ENCODE measurements around the gene SOX18.

Gene SOX18

DNA sequence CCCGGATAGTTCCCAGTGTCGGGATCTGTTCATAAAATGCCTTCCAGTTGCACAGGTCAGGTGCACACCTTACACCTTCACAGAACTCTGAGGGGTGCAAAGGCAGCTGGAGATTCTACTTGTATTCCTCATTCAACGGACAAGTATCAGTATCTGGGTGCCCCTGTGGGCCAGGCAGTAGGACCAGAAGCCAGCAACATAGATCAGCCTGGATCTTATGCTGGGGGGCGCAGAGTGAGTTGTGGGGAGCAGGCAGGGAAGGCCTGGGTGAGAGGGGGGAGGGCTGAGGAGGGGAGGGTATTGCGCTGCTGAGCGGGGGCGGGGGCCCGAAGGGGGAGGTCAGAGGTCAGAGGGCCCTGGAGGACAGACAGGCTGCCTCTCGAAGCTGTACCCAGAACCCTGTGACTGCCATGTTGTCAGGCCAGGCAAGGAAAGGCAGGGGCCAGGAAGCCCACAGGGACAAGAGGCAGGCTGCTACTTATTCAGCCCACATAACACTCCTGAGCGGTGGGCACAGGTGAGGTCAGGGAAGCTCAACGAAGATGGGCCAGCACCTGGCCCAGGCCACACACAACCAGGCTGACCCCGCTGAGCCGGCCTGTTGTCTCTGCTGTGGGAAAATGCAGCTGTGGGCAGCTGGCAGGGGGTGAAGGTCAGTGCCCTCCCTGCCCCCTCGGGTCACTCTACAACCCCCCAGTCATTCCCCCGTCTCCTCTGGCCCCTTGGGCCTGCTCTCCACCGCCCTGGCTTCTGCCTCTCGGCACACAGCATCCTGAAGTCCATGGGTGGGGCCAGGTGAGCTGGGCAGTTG, 31.6 kb upstream of the SOX18 start:
- H3K4me3 ChIP-seq (ENCODE audit: low read depth, low read length) = no peak overlapping the region

DNA sequence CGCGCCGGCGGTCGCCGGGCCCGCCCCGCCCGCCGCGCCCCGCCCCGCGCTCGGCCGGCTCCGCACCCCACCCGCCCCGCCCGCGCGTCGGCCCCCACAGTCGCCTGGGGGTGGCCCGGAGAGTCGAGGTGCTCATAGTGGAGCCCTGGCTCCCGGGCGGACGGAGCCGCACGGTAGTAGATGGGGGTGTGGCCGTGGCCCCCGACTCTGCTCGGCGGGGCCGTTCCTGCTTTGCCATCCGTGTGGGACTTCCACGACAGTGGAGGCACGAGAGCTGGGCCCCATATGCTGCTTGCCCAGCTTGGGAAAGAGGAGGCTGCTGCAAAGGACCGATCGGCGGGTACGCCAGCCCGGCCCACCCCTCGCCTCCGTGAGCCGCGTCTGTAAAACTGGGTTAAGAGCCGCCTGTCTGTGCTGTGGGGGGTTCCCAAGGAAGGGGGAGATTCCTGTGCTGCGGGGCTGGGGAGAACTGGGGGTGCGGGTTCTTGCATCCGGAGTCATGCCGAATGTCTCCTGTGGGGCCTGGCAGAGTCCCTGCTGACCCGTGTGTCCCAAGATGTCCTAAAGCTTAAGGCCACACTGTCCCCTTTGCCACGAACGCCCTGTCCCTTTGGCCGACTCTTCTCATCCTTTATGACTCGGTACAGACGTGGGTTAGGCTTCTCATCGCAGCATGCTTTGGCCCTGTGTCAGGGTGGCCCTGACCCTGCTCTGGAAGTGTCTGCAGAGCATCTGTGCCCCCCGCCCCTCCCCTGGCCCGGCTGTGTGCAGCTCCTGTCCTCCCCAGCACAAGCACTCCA, 30.8 kb upstream of the SOX18 start, which contains the start of gene OPRL1:
Gene OPRL1, plus strand, starts transcription at position 70 of the 800 bp plus-strand sequence. CDS start 12,639 bp downstream, outside the sequence.
- H3K4me3 ChIP-seq (ENCODE audit: low read depth, low read length) = peak within 1 kb of the TSS; percentile 56

DNA sequence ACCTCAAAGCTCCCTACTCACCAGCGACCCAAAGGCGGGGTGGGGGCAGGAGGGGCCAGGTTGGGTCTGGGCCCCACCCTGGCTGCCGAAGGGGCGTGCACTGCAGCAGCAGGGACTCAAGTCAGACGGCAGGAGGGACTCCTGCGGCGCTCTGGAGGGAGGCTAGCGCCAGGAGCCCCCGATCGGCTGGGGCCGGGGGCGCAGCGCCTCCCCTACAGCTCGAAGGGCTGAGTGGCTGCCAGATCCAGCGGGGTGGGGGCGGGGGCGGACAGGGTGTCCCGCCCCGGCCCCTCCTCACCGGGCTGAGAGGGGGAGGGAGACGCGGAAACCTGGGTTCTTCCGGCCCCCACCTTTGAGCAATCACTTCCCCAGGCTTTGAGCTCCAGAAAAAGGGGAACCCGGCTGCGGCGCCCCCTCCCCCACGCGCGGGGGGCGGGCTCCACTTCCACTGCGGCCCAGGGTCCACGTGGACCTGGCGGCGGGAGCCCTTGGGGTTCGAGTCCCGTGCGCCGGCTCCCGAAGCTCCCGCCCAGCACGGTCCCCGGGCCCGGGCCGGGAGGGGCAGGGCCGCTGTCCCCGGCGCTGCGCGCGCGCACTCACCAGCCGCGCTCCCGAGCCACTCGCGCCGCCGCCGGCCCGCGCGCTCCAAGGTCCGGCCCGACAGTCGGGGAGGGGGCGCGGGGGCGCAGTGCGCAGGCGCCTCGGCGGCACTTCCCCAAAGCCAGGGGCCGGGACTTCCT, 30.0 kb upstream of the SOX18 start, which contains the start of gene RGS19:
Gene RGS19, minus strand, starts transcription at position 246 of the 740 bp plus-strand sequence. CDS start 2,632 bp downstream, outside the sequence.
- peak within 1 kb of the TSS; percentile 56 for H3K4me3 ChIP-seq (ENCODE audit: low read depth, low read length)

DNA sequence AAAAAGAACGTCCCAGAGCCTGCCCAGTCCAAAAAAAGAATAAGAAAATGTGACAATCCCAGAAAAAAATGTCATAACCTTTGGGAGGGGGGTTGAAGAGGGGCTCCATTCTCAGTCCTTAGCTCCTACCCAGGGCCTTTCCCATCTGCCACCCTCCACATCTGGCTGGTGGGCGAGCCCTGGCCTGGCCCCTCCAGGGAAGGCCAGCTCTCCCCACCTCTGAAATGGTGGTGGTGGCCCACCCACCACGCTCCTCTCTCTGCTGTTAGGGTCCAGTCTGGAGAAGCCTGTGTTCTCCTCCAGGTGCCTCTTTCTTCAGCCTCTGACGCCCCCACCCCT, 29.5 kb upstream of the SOX18 start:
- peak overlapping the region; percentile 56 for H3K4me3 ChIP-seq (ENCODE audit: low read depth, low read length)

DNA sequence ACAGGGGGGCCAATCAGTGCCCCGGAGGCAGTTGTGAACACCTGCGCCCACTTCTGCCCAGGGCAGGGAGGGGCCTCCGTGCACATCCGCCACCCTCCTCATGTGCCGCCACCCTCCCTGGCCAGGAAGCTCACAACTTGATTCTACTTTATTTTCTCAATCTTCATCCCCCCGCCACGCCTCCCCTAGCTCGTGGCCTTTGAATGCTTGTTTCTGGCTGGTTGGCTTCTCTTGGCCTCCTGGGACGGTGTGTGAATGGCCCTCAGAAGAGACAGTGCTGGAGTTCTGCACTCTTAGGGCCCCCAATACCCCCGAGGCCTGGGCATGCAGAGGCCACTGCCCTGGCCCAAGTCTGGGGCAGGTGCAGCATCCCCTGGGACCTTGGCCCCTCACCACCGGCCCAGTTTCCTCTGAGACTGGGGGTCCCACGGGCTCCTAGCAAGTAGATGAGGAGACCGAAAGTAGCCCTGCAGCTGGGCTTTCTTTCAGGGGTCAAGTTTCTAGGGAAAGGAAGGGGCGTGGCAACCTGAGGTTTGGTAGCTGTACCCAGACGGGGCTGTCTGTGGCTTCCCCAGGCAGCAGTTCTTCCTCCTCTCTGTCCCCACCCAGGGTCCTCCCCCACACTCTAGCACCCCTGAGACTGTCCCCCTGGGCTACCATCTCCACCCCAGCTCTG, 28.6 kb upstream of the SOX18 start:
- no peak overlapping the region for H3K4me3 ChIP-seq (ENCODE audit: low read depth, low read length)

DNA sequence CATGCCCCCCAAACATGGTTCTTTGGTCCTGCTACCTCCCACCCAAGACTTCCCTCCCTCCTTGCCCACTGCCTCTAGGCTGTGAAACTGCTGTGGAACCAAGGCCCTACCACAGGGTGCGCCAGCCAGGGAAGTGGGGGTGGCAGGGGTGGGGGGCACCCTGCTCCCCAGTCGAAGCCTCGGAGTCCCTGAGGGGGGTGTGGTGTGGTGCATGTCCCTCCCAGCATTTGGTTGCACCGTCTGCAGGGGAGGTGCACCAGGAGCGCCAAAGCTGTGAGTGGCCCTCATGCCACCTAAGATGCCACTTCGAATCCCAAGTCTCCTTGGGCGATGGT, 28.1 kb upstream of the SOX18 start:
- H3K4me3 ChIP-seq (ENCODE audit: low read depth, low read length) = no peak overlapping the region

DNA sequence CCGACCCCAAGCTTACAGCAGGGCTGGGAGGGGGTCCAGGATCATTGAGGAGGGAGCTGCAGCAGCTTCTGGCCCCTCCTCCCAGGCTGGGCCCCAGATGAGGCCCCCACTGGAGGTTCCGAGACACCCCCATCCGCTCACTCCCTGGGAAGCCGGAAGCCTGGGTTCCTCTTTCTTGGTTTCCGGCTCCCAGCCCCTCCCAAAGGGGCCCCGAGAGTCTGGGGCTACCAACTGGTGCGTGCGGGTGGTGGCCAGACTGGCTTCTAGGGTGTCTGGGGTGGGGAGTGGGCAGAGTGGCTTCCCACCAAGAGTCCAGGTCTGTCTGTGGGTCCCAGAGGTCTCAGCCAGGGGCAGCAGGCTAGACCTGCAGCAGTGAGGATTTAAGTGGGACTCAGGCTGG, 27.7 kb upstream of the SOX18 start:
- no peak overlapping the region for H3K4me3 ChIP-seq (ENCODE audit: low read depth, low read length)

DNA sequence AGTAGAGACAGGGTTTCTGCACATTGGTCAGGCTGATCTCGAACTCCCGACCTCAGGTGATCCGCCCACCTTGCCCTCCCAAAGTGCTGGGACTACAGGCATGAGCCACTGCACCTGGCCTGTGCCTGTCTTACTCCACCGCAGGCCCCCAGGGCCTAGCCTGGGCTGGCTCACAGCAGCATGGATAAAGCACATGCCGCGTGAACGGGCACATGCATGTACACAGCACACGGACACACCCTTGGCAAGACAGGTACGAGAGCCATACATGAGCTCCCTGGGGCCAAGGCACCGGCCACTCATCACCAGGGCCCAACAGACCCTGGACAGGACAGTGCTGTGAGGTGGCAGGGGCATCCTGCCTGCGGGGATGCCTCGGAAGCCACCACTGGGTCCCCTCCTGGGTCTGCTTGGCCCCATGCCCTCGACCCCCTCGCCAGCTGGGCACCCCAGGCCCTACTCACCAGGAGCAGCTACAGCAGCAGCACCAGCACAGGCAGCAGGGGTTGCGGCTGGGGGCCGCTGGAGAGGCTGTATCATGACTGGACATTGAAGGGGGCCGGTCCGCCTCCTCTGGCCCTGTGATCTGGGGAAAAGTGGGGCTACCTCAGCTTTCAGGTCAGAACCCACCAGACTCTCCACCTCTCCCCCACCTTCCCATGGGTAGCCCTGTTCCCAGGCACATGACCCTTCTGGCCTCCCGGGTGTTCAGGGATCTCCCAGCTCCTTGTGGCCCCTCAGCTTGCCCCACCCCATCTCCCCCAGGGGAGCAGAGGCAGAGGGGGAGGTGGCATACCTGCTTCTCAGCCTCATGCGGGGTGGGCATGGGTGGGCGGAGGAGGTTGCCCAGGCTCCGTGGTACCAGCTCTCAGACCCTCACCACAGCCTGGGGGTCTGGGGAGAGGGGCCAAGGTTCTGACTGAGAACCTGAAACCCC, 26.9 kb upstream of the SOX18 start:
- no peak overlapping the region for H3K4me3 ChIP-seq (ENCODE audit: low read depth, low read length)

DNA sequence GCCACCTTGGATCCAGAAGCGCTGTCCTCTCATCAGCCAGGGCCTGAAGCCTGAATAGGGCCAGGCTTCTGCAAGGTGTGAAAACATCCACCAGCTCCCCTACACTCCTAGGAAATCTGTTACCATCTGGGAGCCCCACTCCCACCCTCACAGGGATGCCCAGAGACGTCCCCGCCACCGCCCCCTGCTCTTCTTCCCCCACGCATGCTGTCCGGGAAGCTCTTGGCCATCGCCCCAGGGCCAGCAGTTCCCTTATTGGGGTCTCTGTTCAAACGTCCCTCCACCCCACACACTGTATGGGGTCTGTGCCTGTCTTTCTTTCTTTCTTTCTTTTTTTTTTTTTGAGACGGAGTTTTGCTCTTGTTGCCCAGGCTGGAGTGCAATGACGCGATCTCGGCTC, 26.1 kb upstream of the SOX18 start:
- H3K4me3 ChIP-seq (ENCODE audit: low read depth, low read length) = no peak overlapping the region

DNA sequence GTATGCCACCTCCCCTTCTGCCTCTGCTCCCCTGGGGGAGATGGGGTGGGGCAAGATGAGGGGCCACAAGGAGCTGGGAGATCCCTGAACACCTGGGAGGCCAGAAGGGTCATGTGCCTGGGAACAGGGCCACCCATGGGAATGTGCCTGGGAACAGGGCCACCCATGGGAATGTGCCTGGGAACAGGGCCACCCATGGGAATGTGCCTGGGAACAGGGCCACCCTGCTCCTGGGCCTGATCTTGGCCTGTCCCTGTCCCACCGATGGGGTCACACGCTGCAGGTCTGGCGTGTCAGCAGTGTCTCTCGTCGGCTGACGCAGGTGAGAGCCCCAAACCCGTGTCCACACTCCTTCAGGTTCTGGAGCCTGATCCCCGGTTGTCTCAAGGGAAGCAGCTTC, 25.5 kb upstream of the SOX18 start:
- no peak overlapping the region for H3K4me3 ChIP-seq (ENCODE audit: low read depth, low read length)

DNA sequence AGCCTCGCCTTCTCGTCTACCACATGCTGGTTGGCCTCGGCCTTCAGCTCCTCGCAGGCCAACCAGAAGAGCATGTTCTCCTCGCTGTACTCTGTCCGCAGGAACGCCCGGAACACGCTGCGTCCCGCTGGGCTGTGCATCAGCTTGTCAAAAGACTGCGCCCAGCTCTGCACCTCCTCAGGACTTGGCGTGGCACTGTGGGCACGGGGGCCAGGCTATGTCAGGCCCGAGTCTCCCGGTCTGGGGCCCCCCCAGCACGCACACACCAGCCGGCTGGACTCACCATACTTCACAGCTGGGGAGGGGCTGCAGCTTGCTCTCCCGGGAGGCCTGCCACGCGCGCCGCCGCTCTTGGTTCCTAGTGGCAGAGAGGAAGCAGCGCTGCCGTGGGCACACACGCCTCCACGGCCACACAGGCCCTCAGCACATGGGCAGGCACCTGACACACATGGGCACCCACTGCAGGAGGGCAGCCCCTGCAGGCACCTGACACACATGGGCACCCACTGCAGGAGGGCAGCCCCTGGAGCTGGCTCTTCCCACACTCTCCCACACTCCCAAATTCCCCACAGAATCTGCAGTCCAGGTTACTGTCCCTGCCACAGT, 24.8 kb upstream of the SOX18 start:
- no peak overlapping the region for H3K4me3 ChIP-seq (ENCODE audit: low read depth, low read length)

DNA sequence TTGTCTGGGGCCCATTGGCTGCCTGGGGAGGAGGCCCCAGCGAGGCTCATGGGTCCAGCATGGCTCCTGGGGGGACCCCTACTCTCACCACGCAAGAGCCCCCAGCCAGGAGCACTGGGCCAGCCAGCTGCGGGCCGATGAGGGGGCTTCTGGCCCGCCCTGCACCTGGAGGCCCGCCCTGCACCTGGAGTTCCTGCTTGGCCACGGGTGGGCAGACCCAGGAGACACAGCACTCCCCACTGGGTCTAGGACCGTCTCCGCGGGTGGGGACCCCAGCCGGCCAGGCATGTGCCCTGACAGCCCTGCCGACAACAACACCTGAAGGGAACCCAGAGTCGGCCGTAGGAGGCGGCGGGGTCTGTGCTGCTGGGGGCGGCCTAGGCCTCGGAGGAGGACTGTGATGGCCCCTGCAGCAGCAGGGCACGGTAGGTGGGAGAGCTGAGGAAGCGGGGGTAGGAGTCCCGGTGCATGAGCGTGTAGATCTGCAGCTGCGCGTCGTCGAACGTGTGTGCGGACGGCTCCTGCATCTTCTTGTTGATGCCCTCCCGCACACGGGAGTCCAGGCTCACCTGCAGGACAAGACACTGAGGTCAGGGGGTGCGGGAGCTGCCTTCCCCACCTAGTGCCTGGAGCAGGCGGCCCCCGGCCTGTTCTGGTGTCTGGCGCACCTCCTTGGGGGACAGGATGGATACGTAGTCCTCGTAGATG, 24.2 kb upstream of the SOX18 start:
- H3K4me3 ChIP-seq (ENCODE audit: low read depth, low read length) = no peak overlapping the region

DNA sequence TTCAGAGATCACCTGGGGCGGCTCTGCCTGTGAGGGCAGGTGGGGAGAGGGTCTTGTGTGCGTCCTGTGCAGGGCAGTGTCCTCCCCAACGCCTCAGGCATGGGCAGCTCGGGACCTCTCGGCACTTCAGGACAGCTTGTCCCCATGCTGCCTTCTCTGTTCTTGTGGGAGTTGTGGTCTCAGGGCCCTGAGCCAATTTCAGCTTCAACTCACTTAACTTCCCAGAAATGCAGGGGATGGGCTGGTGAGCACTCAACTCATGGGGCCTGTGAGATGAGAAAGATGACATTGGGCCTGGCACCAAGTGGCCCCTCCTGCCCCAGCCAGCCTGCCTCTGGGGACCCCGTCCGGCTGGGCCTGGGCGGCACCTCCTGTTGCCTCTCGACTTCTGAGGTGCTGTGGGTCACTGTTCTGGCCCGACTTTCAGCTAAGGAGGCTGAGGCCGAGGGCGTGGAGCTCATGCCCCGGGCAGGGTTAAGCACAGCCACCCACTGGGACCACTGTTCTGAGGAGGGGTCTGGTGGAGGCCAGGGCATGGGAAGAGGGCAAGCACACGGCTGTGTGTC, 23.1 kb upstream of the SOX18 start:
- no peak overlapping the region for H3K4me3 ChIP-seq (ENCODE audit: low read depth, low read length)

DNA sequence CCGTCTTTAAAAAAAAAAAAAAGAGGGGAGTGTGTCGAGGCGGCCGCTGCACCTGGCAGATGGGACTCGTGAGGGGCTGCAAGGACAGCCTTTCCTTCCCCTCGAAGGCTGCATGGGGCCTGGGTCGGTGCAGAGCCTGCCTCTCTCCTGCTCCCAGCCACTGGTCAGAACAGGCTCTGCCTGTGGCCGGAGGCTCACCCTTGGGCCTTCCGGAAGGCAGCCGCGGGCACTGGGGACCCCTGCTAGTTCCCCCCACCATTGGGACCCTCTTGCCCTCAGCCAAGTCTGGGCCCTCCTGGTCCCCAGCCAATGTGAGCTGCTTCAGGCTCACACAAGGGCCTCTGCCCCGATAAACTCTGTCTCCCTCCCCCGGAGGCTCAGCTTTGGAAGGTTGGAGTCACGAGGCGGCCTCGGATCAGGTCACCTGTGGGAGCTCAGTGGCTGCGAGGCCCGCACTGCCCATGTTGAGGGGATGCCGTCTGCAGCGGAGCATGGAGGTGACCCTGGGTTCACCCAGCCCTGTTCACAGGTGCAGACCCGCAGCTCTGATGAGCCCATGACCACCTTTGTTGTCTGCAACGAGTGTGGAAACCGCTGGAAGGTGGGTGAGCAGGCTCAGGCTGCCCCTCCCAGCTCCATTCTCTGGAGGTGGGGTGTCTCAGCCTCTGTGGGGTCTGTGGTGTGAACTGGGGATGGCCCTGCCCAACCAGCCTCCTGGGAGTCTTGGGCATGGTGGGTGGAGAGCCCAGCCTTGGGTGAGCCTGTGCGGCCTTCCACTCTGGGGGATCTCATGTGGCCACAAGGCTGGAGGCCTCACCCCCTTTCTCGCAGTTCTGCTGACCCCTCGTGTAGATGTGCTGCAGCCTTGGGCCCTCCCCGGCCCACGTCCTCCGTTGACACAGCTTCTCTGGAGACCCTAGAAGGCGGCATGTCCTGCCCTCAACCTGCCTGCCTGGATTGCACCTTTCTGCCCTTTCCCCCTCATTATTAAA, 22.2 kb upstream of the SOX18 start:
- H3K4me3 ChIP-seq (ENCODE audit: low read depth, low read length) = no peak overlapping the region

DNA sequence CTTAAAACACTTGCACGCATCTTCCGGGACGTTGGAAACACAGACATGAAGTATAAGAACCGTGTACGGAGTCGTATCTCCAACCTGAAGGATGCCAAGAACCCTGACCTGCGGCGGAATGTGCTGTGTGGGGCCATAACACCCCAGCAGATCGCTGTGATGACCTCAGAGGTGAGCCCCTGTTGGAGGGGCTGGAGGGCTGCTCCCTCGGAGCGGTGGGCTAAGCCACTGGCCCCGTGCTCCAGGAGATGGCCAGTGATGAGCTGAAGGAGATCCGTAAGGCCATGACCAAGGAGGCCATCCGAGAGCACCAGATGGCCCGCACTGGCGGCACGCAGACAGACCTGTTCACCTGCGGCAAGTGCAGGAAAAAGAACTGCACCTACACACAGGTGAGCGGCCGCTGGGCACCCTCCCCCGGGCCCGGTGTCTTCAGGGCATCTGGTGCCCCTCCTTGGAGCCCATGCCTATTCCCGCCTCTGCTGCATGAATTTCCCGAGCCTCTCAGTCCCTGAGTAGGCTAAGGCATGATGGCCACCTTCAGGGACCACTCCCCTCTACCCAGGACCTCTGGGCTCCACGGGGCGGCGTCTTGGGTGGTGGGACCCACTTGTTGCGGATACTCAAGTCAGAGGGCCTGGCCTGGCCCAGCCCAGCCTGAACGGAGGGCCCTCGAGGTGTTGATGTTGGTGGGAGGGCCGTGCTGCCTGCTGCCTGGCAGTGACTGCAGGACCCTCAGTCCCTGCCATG, 21.0 kb upstream of the SOX18 start:
- no peak overlapping the region for H3K4me3 ChIP-seq (ENCODE audit: low read depth, low read length)

DNA sequence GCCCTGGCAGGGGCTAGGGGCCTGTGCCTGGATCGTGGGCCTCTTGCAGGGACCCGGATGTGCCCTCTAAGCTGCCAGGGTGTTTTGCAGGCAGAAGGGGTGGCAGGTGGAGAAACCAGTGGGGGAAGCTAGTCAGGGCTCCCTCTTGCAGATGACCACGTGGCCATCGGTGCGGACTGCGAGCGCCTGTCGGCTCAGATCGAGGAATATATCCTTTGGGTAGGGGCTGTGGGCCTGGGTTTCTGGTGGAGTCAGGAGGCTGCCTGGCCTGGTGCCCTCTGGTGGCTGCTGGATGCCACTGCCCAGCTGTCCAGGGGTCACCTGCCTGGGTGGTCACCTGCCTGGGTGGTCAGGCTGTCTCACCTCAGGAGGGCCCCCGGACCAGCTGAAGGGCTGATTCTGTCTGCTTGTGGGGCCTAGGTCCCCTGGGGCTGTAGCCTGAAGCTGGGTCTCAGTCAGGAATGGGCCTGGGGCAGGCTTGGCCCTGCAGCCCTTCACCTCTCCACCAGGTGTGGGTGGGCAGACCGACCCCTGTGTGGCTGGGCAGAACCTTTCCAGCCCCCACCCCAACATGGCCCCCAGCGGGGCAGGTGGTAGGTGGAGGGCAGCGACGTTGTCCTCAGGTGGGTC, 20.3 kb upstream of the SOX18 start:
- H3K4me3 ChIP-seq (ENCODE audit: low read depth, low read length) = no peak overlapping the region

All from iPS-11a (cell line).